ENCODE data around the gene TNFRSF1A.

DNA sequence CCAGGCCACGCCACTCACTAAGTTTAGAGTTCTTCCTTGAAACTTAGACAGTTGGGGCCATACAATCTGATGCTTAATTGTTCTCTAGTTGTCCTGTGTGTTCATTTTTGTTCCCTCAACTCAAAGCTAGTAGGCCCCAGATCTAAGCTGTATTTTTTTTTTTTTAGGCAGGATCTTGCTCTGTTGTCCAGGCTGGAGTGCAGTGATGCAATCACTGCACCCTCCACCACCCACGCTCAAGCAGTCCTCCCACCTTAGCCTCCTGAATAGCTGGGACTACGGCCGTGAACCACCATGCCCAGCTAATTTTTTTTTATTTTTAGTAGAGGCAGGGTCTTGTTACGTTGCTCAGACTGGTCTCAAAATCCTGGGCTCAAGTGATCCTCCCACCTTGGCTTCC is 7.5 kb downstream of the TNFRSF1A start:
- TF ChIP-seq, protein P1, sequence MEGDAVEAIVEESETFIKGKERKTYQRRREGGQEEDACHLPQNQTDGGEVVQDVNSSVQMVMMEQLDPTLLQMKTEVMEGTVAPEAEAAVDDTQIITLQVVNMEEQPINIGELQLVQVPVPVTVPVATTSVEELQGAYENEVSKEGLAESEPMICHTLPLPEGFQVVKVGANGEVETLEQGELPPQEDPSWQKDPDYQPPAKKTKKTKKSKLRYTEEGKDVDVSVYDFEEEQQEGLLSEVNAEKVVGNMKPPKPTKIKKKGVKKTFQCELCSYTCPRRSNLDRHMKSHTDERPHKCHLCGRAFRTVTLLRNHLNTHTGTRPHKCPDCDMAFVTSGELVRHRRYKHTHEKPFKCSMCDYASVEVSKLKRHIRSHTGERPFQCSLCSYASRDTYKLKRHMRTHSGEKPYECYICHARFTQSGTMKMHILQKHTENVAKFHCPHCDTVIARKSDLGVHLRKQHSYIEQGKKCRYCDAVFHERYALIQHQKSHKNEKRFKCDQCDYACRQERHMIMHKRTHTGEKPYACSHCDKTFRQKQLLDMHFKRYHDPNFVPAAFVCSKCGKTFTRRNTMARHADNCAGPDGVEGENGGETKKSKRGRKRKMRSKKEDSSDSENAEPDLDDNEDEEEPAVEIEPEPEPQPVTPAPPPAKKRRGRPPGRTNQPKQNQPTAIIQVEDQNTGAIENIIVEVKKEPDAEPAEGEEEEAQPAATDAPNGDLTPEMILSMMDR (IDR thresholded peaks at IDR 0.05; ENCODE audit: insufficient read depth, low read length, poor library complexity, severe bottlenecking), result no peak
- no peak for TF ChIP-seq EZH2phosphoT487 (conservative IDR thresholded peaks at IDR 0.05; ENCODE audit: low read length)

Data from SU-DHL-6 (cell line).